Coronary artery (tissue), 2 donors: Measurements from ENCODE around the gene HOXB9.

Experiments used
- DNase-seq: peaks from one replicate; pipeline ENCODE4 v3.0.0-alpha.2; 2017; ENCODE audit warnings: low spot score
- H3K27ac ChIP-seq, 2 donors: fragments of 200-600 bp; sonication (generic); one replicate each; pipeline ENCODE4 v1.5.1; 2016 to 2019
- H3K4me3 ChIP-seq: fragments of 200-600 bp; sonication (generic); 2 replicates; pipeline ENCODE4 v1.5.1; 2016; ENCODE audit warnings: mild to moderate bottlenecking, moderate library complexity
- CTCF ChIP-seq: fragments of 200-600 bp; sonication (generic); IDR thresholded peaks from one replicate; pipeline ENCODE4 v1.5.1; 2019; ENCODE audit warnings: antibody characterized with exemption

Gene HOXB9

GRCh38 chr17:48639136-48639535 is 13.0 kb upstream of the HOXB9 start:
- no peak overlapping the region for H3K4me3 ChIP-seq
- no peak for TF ChIP-seq CTCF
- no peak for DNase-seq
- H3K27ac ChIP-seq = no peak overlapping the region

GRCh38 chr17:48637323-48638260 is 11.4 kb upstream of the HOXB9 start:
- no peak for DNase-seq
- Histone ChIP-seq H3K4me3 (no peak overlapping the region), H3K27ac (no peak overlapping the region)
- TF ChIP-seq CTCF = no peak

GRCh38 chr17:48636177-48637018 is 10.2 kb upstream of the HOXB9 start:
- Histone ChIP-seq H3K27ac (no peak overlapping the region), H3K4me3 (no peak overlapping the region)
- peak; percentile 19 for TF ChIP-seq CTCF
- no peak for DNase-seq

GRCh38 chr17:48634493-48635208 is 8.5 kb upstream of the HOXB9 start:
- Histone ChIP-seq H3K4me3 (no peak overlapping the region), H3K27ac (no peak overlapping the region)
- TF ChIP-seq CTCF = no peak
- DNase-seq = no peak

GRCh38 chr17:48633266-48633677 is 7.1 kb upstream of the HOXB9 start:
- Histone ChIP-seq H3K27ac (no peak overlapping the region), H3K4me3 (no peak overlapping the region)
- DNase-seq = no peak
- no peak for TF ChIP-seq CTCF

GRCh38 chr17:48632579-48633265 is 6.6 kb upstream of the HOXB9 start:
- no peak for DNase-seq
- Histone ChIP-seq H3K27ac (no peak overlapping the region), H3K4me3 (no peak overlapping the region)
- no peak for TF ChIP-seq CTCF
